ENCODE results near the gene DNMBP. TPM values are rescaled to one million over a fixed set of nuclear protein-coding genes. Genes with fewer than 3 reads are reported as not detected.

DNMBP gene
- total and polyA plus RNA-seq, 2 donors (not counting 3 experiments of a cell fraction or from before 2014, with no cell fraction given) = 32.0 to 53.4 TPM

GRCh38 chr10:99858849-99859248, 150.9 kb downstream of the DNMBP start:
- Histone ChIP-seq H3K27me3 (ENCODE audit: control insufficient read depth in 2 of 2, insufficient read depth in 2 of 2, low read length in 2 of 2) (no peaks in the 10 kb centered on the region), H3K36me3 (ENCODE audit: control insufficient read depth in 2 of 2, extremely low read depth in 1 of 2, insufficient read depth in 2 of 2, low read length in 2 of 2) (no peaks in the 10 kb centered on the region), H3K9ac (replicated peaks; ENCODE audit: extremely low read depth, insufficient read depth, low read length) (no peak overlapping the region), H3K27ac (ENCODE audit: insufficient read depth, low read depth, low read length) (no peak overlapping the region), H3K79me2 (ENCODE audit: control insufficient read depth, insufficient read depth, low read length) (no peaks in the 10 kb centered on the region), H4K20me1 (replicated peaks; ENCODE audit: control insufficient read depth, extremely low read depth, insufficient read depth, low read length) (no peaks in the 10 kb centered on the region), H3K4me1 (ENCODE audit: control insufficient read depth, extremely low read depth, insufficient read depth, low read length) (no peaks in the 10 kb centered on the region), H3K4me3 (replicated peaks in 1 of 3; ENCODE audit: insufficient read depth in 1 of 3, low read depth in 1 of 3, low read length in 3 of 3) (no peak overlapping the region), H3K4me2 (ENCODE audit: insufficient read depth, low read length) (no peak overlapping the region), H3K9me3 (replicated peaks; ENCODE audit: control insufficient read depth, insufficient read depth, low read length) (no peaks in the 10 kb centered on the region), H2AFZ (ENCODE audit: low read depth, low read length) (no peak overlapping the region), H3K9me1 (replicated peaks; ENCODE audit: control insufficient read depth, extremely low read depth, insufficient read depth, low read length) (no peaks in the 10 kb centered on the region)
- no TSS peak for BruUV-seq (replicated peaks)
- dilution Hi-C loops (cut with MboI; ENCODE audit: extremely low pct_ligation_motif_present, low sequenced_read_pairs) (no loop called here), intact Hi-C loops (cut with micrococcal nuclease) (no loop called here)
- no peak for FAIRE-seq
- TF ChIP-seq POLR2AphosphoS5 (IDR thresholded peaks at IDR 0.05; ENCODE audit: insufficient read depth, low read depth, low read length) (no peak), MAX (IDR thresholded peaks at IDR 0.05; ENCODE audit: insufficient read depth, insufficient read length) (no peak), MYC (IDR thresholded peaks at IDR 0.05; ENCODE audit: low read depth, low read length) (no peak), GATA2 (IDR thresholded peaks at IDR 0.05; ENCODE audit: insufficient read depth, insufficient read length, low read depth, low read length) (no peak), FOS (IDR thresholded peaks at IDR 0.05; ENCODE audit: borderline replicate concordance, insufficient read depth, low read length) (no peak), POLR2A (IDR thresholded peaks at IDR 0.05; ENCODE audit: low read depth, low read length) (no peak), EZH2 (IDR thresholded peaks at IDR 0.05; ENCODE audit: borderline replicate concordance, low read depth, low read length, severe bottlenecking) (no peak)
- TF ChIP-seq, protein P1, sequence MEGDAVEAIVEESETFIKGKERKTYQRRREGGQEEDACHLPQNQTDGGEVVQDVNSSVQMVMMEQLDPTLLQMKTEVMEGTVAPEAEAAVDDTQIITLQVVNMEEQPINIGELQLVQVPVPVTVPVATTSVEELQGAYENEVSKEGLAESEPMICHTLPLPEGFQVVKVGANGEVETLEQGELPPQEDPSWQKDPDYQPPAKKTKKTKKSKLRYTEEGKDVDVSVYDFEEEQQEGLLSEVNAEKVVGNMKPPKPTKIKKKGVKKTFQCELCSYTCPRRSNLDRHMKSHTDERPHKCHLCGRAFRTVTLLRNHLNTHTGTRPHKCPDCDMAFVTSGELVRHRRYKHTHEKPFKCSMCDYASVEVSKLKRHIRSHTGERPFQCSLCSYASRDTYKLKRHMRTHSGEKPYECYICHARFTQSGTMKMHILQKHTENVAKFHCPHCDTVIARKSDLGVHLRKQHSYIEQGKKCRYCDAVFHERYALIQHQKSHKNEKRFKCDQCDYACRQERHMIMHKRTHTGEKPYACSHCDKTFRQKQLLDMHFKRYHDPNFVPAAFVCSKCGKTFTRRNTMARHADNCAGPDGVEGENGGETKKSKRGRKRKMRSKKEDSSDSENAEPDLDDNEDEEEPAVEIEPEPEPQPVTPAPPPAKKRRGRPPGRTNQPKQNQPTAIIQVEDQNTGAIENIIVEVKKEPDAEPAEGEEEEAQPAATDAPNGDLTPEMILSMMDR (IDR thresholded peaks at IDR 0.05; ENCODE audit: extremely low read depth in 1 of 2, insufficient read depth in 1 of 2, low read depth in 1 of 2, low read length in 2 of 2) = no peak
- CTCF ChIA-PET = interaction anchor here (1.1 to 10.4 kb wide), 11 partner anchors 10 to 191 kb away, joined by 3 to 67 read pairs (median 5); partner anchors contain the start of gene DNMBP
- no peak for DNase-seq (ENCODE audit: low read depth, low spot score)
- POLR2A ChIA-PET = no interaction called here

Data from endothelial cell of umbilical vein (primary cell).